PFSK-1 (cell line): ENCODE results near the gene OPN3.

ENCODE experiments used
- FOXP2 ChIP-seq: optimal IDR thresholded peaks from 2 replicates; pipeline ENCODE3; 2011; ENCODE audit warnings: borderline replicate concordance, control low read depth, inconsistent platforms; ENCODE audit not compliant: insufficient read depth; ENCODE audit errors: extremely low read length, extremely low read depth
- POLR2AphosphoS5 ChIP-seq: IDR thresholded peaks from 2 replicates; pipeline ENCODE4 v1.6.1; 2012; ENCODE audit warnings: low read depth, mild to moderate bottlenecking, control low read depth, low read length, moderate library complexity
- SIN3A ChIP-seq: IDR thresholded peaks from 2 replicates; pipeline ENCODE4 v1.6.1; 2012; ENCODE audit warnings: mild to moderate bottlenecking, low read length, moderate library complexity, borderline replicate concordance; ENCODE audit not compliant: insufficient read depth
- TAF1 ChIP-seq: IDR thresholded peaks from 2 replicates; pipeline ENCODE4 v1.6.1; 2012; ENCODE audit warnings: low read length, control low read depth, borderline replicate concordance; ENCODE audit not compliant: insufficient read depth
- TF ChIP-seq, protein P1 (sequence below), 2 experiments: IDR thresholded peaks; 2 replicates each; pipeline versions ENCODE4 v1.6.1 to v1.8.0; 2011 to 2012; ENCODE audit warnings: low read depth in 2 of 2, low read length in 2 of 2, control low read depth in 1 of 2, inconsistent platforms in 1 of 2, mild to moderate bottlenecking in 1 of 2, moderate library complexity in 1 of 2; ENCODE audit not compliant: insufficient read depth in 1 of 2

The OPN3 gene

DNA sequence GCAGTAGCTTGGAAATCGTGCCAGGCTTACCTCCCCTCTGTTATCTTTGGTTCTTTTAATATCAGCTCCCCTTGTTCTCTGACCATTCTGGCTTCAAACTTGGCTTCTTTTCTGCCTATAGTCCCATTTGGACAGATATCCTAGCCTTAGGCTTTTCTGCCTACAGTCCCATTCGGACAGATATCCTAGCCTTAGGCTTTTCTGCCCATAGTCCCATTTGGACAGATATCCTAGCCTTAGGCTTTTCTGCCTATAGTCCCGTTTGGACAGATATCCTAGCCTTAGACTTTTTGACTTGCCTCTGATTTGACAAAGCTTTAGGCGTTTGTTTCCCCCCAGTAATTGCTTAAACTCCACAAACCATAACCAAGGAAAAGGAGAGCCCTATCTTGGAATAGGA, 25.6 kb downstream of the OPN3 start:
- TF ChIP-seq, protein P1, sequence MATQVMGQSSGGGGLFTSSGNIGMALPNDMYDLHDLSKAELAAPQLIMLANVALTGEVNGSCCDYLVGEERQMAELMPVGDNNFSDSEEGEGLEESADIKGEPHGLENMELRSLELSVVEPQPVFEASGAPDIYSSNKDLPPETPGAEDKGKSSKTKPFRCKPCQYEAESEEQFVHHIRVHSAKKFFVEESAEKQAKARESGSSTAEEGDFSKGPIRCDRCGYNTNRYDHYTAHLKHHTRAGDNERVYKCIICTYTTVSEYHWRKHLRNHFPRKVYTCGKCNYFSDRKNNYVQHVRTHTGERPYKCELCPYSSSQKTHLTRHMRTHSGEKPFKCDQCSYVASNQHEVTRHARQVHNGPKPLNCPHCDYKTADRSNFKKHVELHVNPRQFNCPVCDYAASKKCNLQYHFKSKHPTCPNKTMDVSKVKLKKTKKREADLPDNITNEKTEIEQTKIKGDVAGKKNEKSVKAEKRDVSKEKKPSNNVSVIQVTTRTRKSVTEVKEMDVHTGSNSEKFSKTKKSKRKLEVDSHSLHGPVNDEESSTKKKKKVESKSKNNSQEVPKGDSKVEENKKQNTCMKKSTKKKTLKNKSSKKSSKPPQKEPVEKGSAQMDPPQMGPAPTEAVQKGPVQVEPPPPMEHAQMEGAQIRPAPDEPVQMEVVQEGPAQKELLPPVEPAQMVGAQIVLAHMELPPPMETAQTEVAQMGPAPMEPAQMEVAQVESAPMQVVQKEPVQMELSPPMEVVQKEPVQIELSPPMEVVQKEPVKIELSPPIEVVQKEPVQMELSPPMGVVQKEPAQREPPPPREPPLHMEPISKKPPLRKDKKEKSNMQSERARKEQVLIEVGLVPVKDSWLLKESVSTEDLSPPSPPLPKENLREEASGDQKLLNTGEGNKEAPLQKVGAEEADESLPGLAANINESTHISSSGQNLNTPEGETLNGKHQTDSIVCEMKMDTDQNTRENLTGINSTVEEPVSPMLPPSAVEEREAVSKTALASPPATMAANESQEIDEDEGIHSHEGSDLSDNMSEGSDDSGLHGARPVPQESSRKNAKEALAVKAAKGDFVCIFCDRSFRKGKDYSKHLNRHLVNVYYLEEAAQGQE (IDR thresholded peaks at IDR 0.05; ENCODE audit: insufficient read depth in 1 of 2, low read depth in 2 of 2, low read length in 2 of 2): no peak
- TF ChIP-seq TAF1: no peak
- no peak for TF ChIP-seq POLR2AphosphoS5
- TF ChIP-seq SIN3A: no peak
- TF ChIP-seq FOXP2: no peak

DNA sequence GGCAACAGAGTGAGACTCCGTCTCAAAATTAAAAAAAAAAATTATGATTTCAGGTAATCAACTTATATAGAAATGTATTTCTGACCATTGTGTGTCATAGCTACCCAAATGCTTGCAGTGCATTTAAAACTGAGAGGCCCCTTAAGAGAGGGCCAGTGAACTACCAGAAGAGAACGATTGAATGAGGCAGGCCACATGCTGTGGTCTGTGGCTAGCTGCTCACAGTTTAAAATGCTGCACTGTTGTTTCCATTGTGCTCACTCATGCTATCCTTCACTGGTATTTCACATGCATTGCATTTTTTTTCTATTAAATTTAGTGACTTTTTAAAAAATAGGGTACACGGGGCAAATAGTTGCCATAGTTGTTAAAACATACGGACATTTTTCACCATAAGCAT, 26.0 kb downstream of the OPN3 start:
- TF ChIP-seq POLR2AphosphoS5 (no peak), TAF1 (no peak), FOXP2 (no peak), SIN3A (no peak)
- TF ChIP-seq, protein P1 (IDR thresholded peaks at IDR 0.05; ENCODE audit: insufficient read depth in 1 of 2, low read depth in 2 of 2, low read length in 2 of 2): no peak

DNA sequence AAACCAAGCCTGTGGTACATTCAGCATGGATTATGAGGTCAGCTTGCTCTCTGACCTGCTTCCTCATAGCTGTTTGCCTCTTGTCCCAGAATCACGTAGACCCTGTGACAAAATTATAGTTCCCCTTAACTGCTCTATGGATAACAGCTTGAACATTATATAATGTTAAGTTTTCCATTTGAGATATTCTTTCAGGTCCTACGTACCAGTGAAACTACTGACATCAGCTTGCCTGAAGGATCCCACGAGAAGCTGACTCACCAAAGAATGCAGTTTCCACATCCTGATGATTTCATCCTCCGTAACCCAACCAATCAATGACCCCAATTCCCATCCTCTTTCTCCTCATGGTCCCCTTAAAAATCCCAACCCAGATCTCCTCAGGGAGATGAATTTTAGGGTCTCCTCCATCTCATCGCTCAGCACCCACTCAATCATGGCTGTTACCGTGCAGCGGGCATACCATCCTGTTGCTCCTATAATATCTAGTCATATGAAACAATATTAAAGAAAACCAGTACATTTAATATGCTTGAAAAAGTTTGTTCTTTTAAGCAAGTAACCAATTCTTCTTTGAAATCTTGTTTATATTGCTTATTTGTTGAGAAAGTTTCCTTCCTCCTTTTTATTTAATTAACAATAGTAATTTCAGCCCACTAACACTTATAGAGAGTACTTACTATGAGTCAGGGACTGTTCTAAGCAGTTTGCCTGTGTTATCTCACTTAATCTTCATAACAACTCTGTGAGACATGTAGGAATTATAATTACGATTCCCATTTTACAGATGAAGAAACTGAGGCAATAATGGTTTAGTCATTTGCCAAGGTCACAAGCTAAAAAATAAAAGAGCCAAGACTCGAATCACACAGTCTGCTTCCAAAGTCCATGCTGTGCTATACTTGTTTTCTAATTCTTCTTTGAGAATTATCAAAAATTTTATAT, 27.4 kb downstream of the OPN3 start:
- TF ChIP-seq, protein P1 (IDR thresholded peaks at IDR 0.05; ENCODE audit: insufficient read depth in 1 of 2, low read depth in 2 of 2, low read length in 2 of 2): no peak
- TF ChIP-seq SIN3A (no peak), POLR2AphosphoS5 (no peak)

DNA sequence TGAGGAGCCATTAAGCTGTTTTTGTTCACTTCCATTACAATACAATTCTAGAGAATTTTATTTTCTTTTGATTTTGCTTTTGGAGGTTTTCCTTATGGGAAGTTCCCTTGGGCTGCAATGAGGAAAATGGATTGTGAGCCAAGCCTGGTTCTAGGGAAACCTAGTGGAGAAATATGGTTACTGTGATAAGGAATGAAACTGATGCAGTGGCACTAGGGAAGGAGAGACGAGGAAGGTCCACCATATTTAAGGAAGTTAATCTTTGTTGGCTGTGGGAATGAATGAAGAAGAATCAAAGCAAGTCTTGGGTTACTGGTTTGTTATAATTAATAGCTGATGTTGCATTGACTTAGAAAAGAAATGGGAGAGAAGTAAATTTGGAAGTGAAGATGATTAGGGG, 28.4 kb downstream of the OPN3 start:
- TF ChIP-seq FOXP2: no peak
- no peak for TF ChIP-seq TAF1
- TF ChIP-seq, protein P1 (IDR thresholded peaks at IDR 0.05; ENCODE audit: insufficient read depth in 1 of 2, low read depth in 2 of 2, low read length in 2 of 2): no peak
- no peak for TF ChIP-seq SIN3A
- TF ChIP-seq POLR2AphosphoS5: no peak
